ENCODE data around the gene PLAAT3. TPM values are rescaled to one million over a fixed set of nuclear protein-coding genes. Genes with fewer than 3 reads are reported as not detected.

PLAAT3 gene
- polyA plus RNA-seq, 2 of the 4 experiments (the other 2 are of a cell fraction) = 39.5 to 65.2 TPM

GRCh38 chr11:63534895-63535461 is 79.3 kb downstream of the PLAAT3 start:
- Histone ChIP-seq H3K9me3 (no peaks in the 10 kb centered on the region), H3K27ac (no peak overlapping the region), H3K4me1 (peaks cover 31% of the 10 kb centered on the region), H3K4me3 (no peak overlapping the region), H3K4me2 (no peak overlapping the region)
- ATAC-seq = no peak
- WGBS (ENCODE audit: missing lambda C conversion rate) = 95% methylated on average over 5 of the region's 5 CpGs
- FAIRE-seq = no peak
- ChIA-PET POLR2A (no interaction called here), CTCF (no interaction called here)
- no peak for DNase-seq (ENCODE audit: low read depth in 1 of 2, low spot score in 1 of 2)
- TF ChIP-seq PHF8 (IDR thresholded peaks at IDR 0.05; ENCODE audit: borderline replicate concordance, low read depth) (no peak), ZC3H11A (IDR thresholded peaks at IDR 0.05) (no peak), HOXB13 (CRISPR knock-in tag; IDR thresholded peaks at IDR 0.05; ENCODE audit: low read depth) (peak; percentile 30; the same call in 1 of the 2 replicates), EHF (CRISPR knock-in tag; IDR thresholded peaks at IDR 0.05) (peak; percentile 59; the same call in 1 of the 2 replicates), HEYL (CRISPR knock-in tag; IDR thresholded peaks at IDR 0.05) (no peak), FOXS1 (CRISPR knock-in tag; IDR thresholded peaks at IDR 0.05) (no peak)

GRCh38 chr11:63534076-63534475 is 80.2 kb downstream of the PLAAT3 start:
- Histone ChIP-seq H3K4me3 (no peak overlapping the region), H3K4me1 (peaks cover 40% of the 10 kb centered on the region), H3K27ac (peak overlapping the region in 1 of 2 experiments; percentile 30; a peak in 2 of 6 replicates), H3K4me2 (no peak overlapping the region), H3K9me3 (no peaks in the 10 kb centered on the region)
- WGBS (ENCODE audit: missing lambda C conversion rate) = 90% methylated on average over 3 of the region's 3 CpGs
- POLR2A ChIA-PET = no interaction called here
- CTCF ChIA-PET = interaction anchor here (1.4 kb wide), 1 partner anchor 55 kb away, joined by 5 read pairs; no protein-coding TSS in a partner anchor
- DNase-seq (ENCODE audit: low read depth in 1 of 2, low spot score in 1 of 2) (no peak), FAIRE-seq (no peak), ATAC-seq (no peak)
- TF ChIP-seq ZNF302 (CRISPR knock-in tag; IDR thresholded peaks at IDR 0.05) (no peak), PHF8 (IDR thresholded peaks at IDR 0.05; ENCODE audit: borderline replicate concordance, low read depth) (no peak), MYC (IDR thresholded peaks at IDR 0.05; ENCODE audit: borderline replicate concordance, low read length) (no peak), ZFP36 (IDR thresholded peaks at IDR 0.05; ENCODE audit: borderline replicate concordance, partially characterized antibody) (no peak), NFE2L2 (conservative IDR thresholded peaks at IDR 0.05; ENCODE audit: low read length) (no peak), RCOR1 (IDR thresholded peaks at IDR 0.05; ENCODE audit: low read depth, low read length) (no peak), KDM1A (IDR thresholded peaks at IDR 0.05; ENCODE audit: low read depth) (no peak), NPAS2 (CRISPR knock-in tag; IDR thresholded peaks at IDR 0.05; ENCODE audit: borderline replicate concordance) (no peak), ATOH8 (CRISPR knock-in tag; IDR thresholded peaks at IDR 0.05; ENCODE audit: low read depth) (no peak), BCL3 (IDR thresholded peaks at IDR 0.05) (no peak), RAD21 (conservative IDR thresholded peaks at IDR 0.05 in 1 of 2, IDR thresholded peaks at IDR 0.05 in 1 of 2) (no peak), ESRRA (IDR thresholded peaks at IDR 0.05; ENCODE audit: borderline replicate concordance, low read length) (no peak), JUNB (IDR thresholded peaks at IDR 0.05) (no peak), MAZ (IDR thresholded peaks at IDR 0.05; ENCODE audit: borderline replicate concordance, low read depth, low read length) (no peak), EHMT2 (IDR thresholded peaks at IDR 0.05; ENCODE audit: low read depth) (no peak), FOSL2 (IDR thresholded peaks at IDR 0.05) (no peak), FOSL2 (CRISPR knock-in tag; IDR thresholded peaks at IDR 0.05) (no peak), ELK1 (IDR thresholded peaks at IDR 0.05; ENCODE audit: low read depth, low read length) (no peak), ZC3H11A (IDR thresholded peaks at IDR 0.05) (no peak), SREBF2 (IDR thresholded peaks at IDR 0.05) (no peak), CEBPB (IDR thresholded peaks at IDR 0.05) (no peak)

Measured in A549 (cell line).